ENCODE results near the gene RPN1.

RPN1 gene

GRCh38 chr3:128647307-128647706 is 3.3 kb downstream of the RPN1 start:
- no peaks in the 10 kb centered on the region for H3K27me3 ChIP-seq (ENCODE audit: insufficient read depth, low read length)
- no peak overlapping the region for H3K4me3 ChIP-seq (ENCODE audit: low read length)
- peaks cover 7% of the 10 kb centered on the region; the same call in 1 of the 2 replicates for H3K4me1 ChIP-seq (ENCODE audit: insufficient read depth, low read length)
- no peaks in the 10 kb centered on the region for H3K9me3 ChIP-seq (ENCODE audit: insufficient read depth, low read depth, low read length)
- H3K27ac ChIP-seq (ENCODE audit: low read length), result no peak overlapping the region
- H3K36me3 ChIP-seq (ENCODE audit: insufficient read depth, low read depth, low read length), result peaks cover 25% of the 10 kb centered on the region
- no peak overlapping the region for H3K9ac ChIP-seq (ENCODE audit: low read depth, low read length)

- H3K9ac ChIP-seq (ENCODE audit: low read depth, low read length), result no peak overlapping the region
- H3K36me3 ChIP-seq (ENCODE audit: insufficient read depth, low read depth, low read length), result peaks cover 74% of the 10 kb centered on the region
- H3K4me3 ChIP-seq (ENCODE audit: low read length), result no peak overlapping the region
- H3K4me1 ChIP-seq (ENCODE audit: insufficient read depth, low read length), result no peaks in the 10 kb centered on the region
- no peaks in the 10 kb centered on the region for H3K27me3 ChIP-seq (ENCODE audit: insufficient read depth, low read length)
- H3K27ac ChIP-seq (ENCODE audit: low read length), result no peak overlapping the region
- no peaks in the 10 kb centered on the region for H3K9me3 ChIP-seq (ENCODE audit: insufficient read depth, low read depth, low read length)
Observed at GRCh38 chr3:128634075-128634611, 16.5 kb downstream of the RPN1 start.

GRCh38 chr3:128632301-128632700 is 18.3 kb downstream of the RPN1 start:
- H3K36me3 ChIP-seq (ENCODE audit: insufficient read depth, low read depth, low read length), result peaks cover 77% of the 10 kb centered on the region

GRCh38 chr3:128629936-128630335 is 20.7 kb downstream of the RPN1 start:
- H3K9me3 ChIP-seq (ENCODE audit: insufficient read depth, low read depth, low read length), result no peaks in the 10 kb centered on the region
- H3K36me3 ChIP-seq (ENCODE audit: insufficient read depth, low read depth, low read length), result peaks cover 80% of the 10 kb centered on the region
- H3K27me3 ChIP-seq (ENCODE audit: insufficient read depth, low read length), result no peaks in the 10 kb centered on the region
- no peak overlapping the region for H3K9ac ChIP-seq (ENCODE audit: low read depth, low read length)
- H3K27ac ChIP-seq (ENCODE audit: low read length), result no peak overlapping the region
- H3K4me1 ChIP-seq (ENCODE audit: insufficient read depth, low read length), result no peaks in the 10 kb centered on the region
- no peak overlapping the region for H3K4me3 ChIP-seq (ENCODE audit: low read length)

More at GRCh38 chr3:128632301-128632700, 18.3 kb downstream of the RPN1 start:
- H3K27me3 ChIP-seq (ENCODE audit: insufficient read depth, low read length), result no peaks in the 10 kb centered on the region
- H3K9me3 ChIP-seq (ENCODE audit: insufficient read depth, low read depth, low read length), result no peaks in the 10 kb centered on the region
- H3K27ac ChIP-seq (ENCODE audit: low read length), result no peak overlapping the region
- no peak overlapping the region for H3K4me3 ChIP-seq (ENCODE audit: low read length)
- H3K4me1 ChIP-seq (ENCODE audit: insufficient read depth, low read length), result no peaks in the 10 kb centered on the region
- H3K9ac ChIP-seq (ENCODE audit: low read depth, low read length), result no peak overlapping the region

GRCh38 chr3:128625409-128625945 is 25.1 kb downstream of the RPN1 start:
- Histone ChIP-seq H3K4me3 (ENCODE audit: low read length) (no peak overlapping the region), H3K27me3 (ENCODE audit: insufficient read depth, low read length) (no peaks in the 10 kb centered on the region), H3K36me3 (ENCODE audit: insufficient read depth, low read depth, low read length) (peaks cover 93% of the 10 kb centered on the region), H3K4me1 (ENCODE audit: insufficient read depth, low read length) (no peaks in the 10 kb centered on the region), H3K9ac (ENCODE audit: low read depth, low read length) (no peak overlapping the region), H3K9me3 (ENCODE audit: insufficient read depth, low read depth, low read length) (no peaks in the 10 kb centered on the region), H3K27ac (ENCODE audit: low read length) (no peak overlapping the region)

- no peaks in the 10 kb centered on the region for H3K27me3 ChIP-seq (ENCODE audit: insufficient read depth, low read length)
- no peaks in the 10 kb centered on the region for H3K4me1 ChIP-seq (ENCODE audit: insufficient read depth, low read length)
- H3K36me3 ChIP-seq (ENCODE audit: insufficient read depth, low read depth, low read length), result peaks cover 93% of the 10 kb centered on the region
- no peak overlapping the region for H3K9ac ChIP-seq (ENCODE audit: low read depth, low read length)
- H3K9me3 ChIP-seq (ENCODE audit: insufficient read depth, low read depth, low read length), result no peaks in the 10 kb centered on the region
- no peak overlapping the region for H3K27ac ChIP-seq (ENCODE audit: low read length)
- no peak overlapping the region for H3K4me3 ChIP-seq (ENCODE audit: low read length)
Observed at GRCh38 chr3:128624526-128625138, 26.0 kb downstream of the RPN1 start.

GRCh38 chr3:128623762-128624176 is 26.8 kb downstream of the RPN1 start:
- H3K36me3 ChIP-seq (ENCODE audit: insufficient read depth, low read depth, low read length), result peaks cover 94% of the 10 kb centered on the region
- no peak overlapping the region for H3K4me3 ChIP-seq (ENCODE audit: low read length)
- H3K9ac ChIP-seq (ENCODE audit: low read depth, low read length), result no peak overlapping the region
- H3K27ac ChIP-seq (ENCODE audit: low read length), result no peak overlapping the region
- H3K9me3 ChIP-seq (ENCODE audit: insufficient read depth, low read depth, low read length), result no peaks in the 10 kb centered on the region
- H3K27me3 ChIP-seq (ENCODE audit: insufficient read depth, low read length), result no peaks in the 10 kb centered on the region
- H3K4me1 ChIP-seq (ENCODE audit: insufficient read depth, low read length), result 0 out of 2 replicates have a peak, but pooled peaks cover 3% of the 10 kb centered on the region

- peaks cover 85% of the 10 kb centered on the region for H3K36me3 ChIP-seq (ENCODE audit: insufficient read depth, low read depth, low read length)
Observed at GRCh38 chr3:128621931-128622330, 28.7 kb downstream of the RPN1 start.

GRCh38 chr3:128621234-128621633 is 29.4 kb downstream of the RPN1 start:
- no peak overlapping the region for H3K9ac ChIP-seq (ENCODE audit: low read depth, low read length)
- H3K4me1 ChIP-seq (ENCODE audit: insufficient read depth, low read length), result 0 out of 2 replicates have a peak, but pooled peaks cover 3% of the 10 kb centered on the region
- no peak overlapping the region for H3K27ac ChIP-seq (ENCODE audit: low read length)
- H3K27me3 ChIP-seq (ENCODE audit: insufficient read depth, low read length), result no peaks in the 10 kb centered on the region
- H3K9me3 ChIP-seq (ENCODE audit: insufficient read depth, low read depth, low read length), result no peaks in the 10 kb centered on the region
- H3K4me3 ChIP-seq (ENCODE audit: low read length), result no peak overlapping the region
- H3K36me3 ChIP-seq (ENCODE audit: insufficient read depth, low read depth, low read length), result peaks cover 78% of the 10 kb centered on the region

More at GRCh38 chr3:128621931-128622330, 28.7 kb downstream of the RPN1 start:
- H3K9ac ChIP-seq (ENCODE audit: low read depth, low read length), result no peak overlapping the region
- H3K27me3 ChIP-seq (ENCODE audit: insufficient read depth, low read length), result no peaks in the 10 kb centered on the region
- no peak overlapping the region for H3K27ac ChIP-seq (ENCODE audit: low read length)
- no peaks in the 10 kb centered on the region for H3K9me3 ChIP-seq (ENCODE audit: insufficient read depth, low read depth, low read length)
- H3K4me3 ChIP-seq (ENCODE audit: low read length), result no peak overlapping the region
- H3K4me1 ChIP-seq (ENCODE audit: insufficient read depth, low read length), result 0 out of 2 replicates have a peak, but pooled peaks cover 3% of the 10 kb centered on the region

- H3K9ac ChIP-seq (ENCODE audit: low read depth, low read length), result no peak overlapping the region
- H3K27ac ChIP-seq (ENCODE audit: low read length), result no peak overlapping the region
- peaks cover 69% of the 10 kb centered on the region for H3K36me3 ChIP-seq (ENCODE audit: insufficient read depth, low read depth, low read length)
- H3K4me3 ChIP-seq (ENCODE audit: low read length), result no peak overlapping the region
- H3K9me3 ChIP-seq (ENCODE audit: insufficient read depth, low read depth, low read length), result no peaks in the 10 kb centered on the region
- no peaks in the 10 kb centered on the region for H3K27me3 ChIP-seq (ENCODE audit: insufficient read depth, low read length)
- 0 out of 2 replicates have a peak, but pooled peaks cover 3% of the 10 kb centered on the region for H3K4me1 ChIP-seq (ENCODE audit: insufficient read depth, low read length)
Observed at GRCh38 chr3:128620268-128620691, 30.3 kb downstream of the RPN1 start.

- Histone ChIP-seq H3K9me3 (ENCODE audit: insufficient read depth, low read depth, low read length) (no peaks in the 10 kb centered on the region), H3K36me3 (ENCODE audit: insufficient read depth, low read depth, low read length) (peaks cover 59% of the 10 kb centered on the region), H3K4me3 (ENCODE audit: low read length) (no peak overlapping the region; the same call in 1 of the 2 replicates), H3K27ac (ENCODE audit: low read length) (no peak overlapping the region), H3K4me1 (ENCODE audit: insufficient read depth, low read length) (0 out of 2 replicates have a peak, but pooled peaks cover 3% of the 10 kb centered on the region), H3K27me3 (ENCODE audit: insufficient read depth, low read length) (no peaks in the 10 kb centered on the region), H3K9ac (ENCODE audit: low read depth, low read length) (no peak overlapping the region)
Observed at GRCh38 chr3:128619146-128619890, 31.3 kb downstream of the RPN1 start.
